Measurements from ENCODE around the gene BRDT. TPM values are rescaled to one million over a fixed set of nuclear protein-coding genes. Genes with fewer than 3 reads are reported as not detected.
A peak's percentile ranks its signal among the peaks of the same experiment; 100 is the strongest.

The BRDT gene
- polyA plus RNA-seq, 4 donors, result not detected

GRCh38 chr1:91925644-91926435, 23.4 kb upstream of the BRDT start:
- 86 to 90% (median 88%) methylated on average over 4 of the region's 4 CpGs for WGBS, 3 donors
- Histone ChIP-seq H3K4me1 (ENCODE audit: control insufficient read depth in 3 of 3, insufficient read depth in 2 of 3, low read depth in 1 of 3, low read length in 2 of 3) (no peaks in the 10 kb centered on the region), H3K27me3 (ENCODE audit: control insufficient read depth in 3 of 3, insufficient read depth in 3 of 3, low read length in 3 of 3) (no peaks in the 10 kb centered on the region), H3K36me3 (ENCODE audit: control insufficient read depth in 3 of 3, insufficient read depth in 2 of 3, low read depth in 1 of 3, low read length in 3 of 3) (no peaks in the 10 kb centered on the region), H3K4me3 (ENCODE audit: low read depth in 1 of 3, low read length in 3 of 3) (no peak overlapping the region), H3K9me3 (ENCODE audit: control insufficient read depth in 2 of 2, insufficient read depth in 1 of 2, low read depth in 1 of 2, low read length in 1 of 2) (no peaks in the 10 kb centered on the region), H3K27ac (ENCODE audit: low read depth in 1 of 3, low read length in 2 of 3) (no peak overlapping the region)
- FAIRE-seq, result no peak
- DNase-seq, result no peak

- no peak for FAIRE-seq
- H3K36me3 ChIP-seq (ENCODE audit: control insufficient read depth in 3 of 3, insufficient read depth in 2 of 3, low read depth in 1 of 3, low read length in 3 of 3), result no peaks in the 10 kb centered on the region
- WGBS, 3 donors, result 93 to 95% (median 94%) methylated on average over 2 of the region's 2 CpGs
- H3K4me3 ChIP-seq (ENCODE audit: low read depth in 1 of 3, low read length in 3 of 3), result no peak overlapping the region
- H3K9me3 ChIP-seq (ENCODE audit: control insufficient read depth in 2 of 2, insufficient read depth in 1 of 2, low read depth in 1 of 2, low read length in 1 of 2), result no peaks in the 10 kb centered on the region
- H3K4me1 ChIP-seq (ENCODE audit: control insufficient read depth in 3 of 3, insufficient read depth in 2 of 3, low read depth in 1 of 3, low read length in 2 of 3), result no peaks in the 10 kb centered on the region
- H3K27me3 ChIP-seq (ENCODE audit: control insufficient read depth in 3 of 3, insufficient read depth in 3 of 3, low read length in 3 of 3), result no peaks in the 10 kb centered on the region
- H3K27ac ChIP-seq (ENCODE audit: low read depth in 1 of 3, low read length in 2 of 3), result no peak overlapping the region
- DNase-seq, result no peak
These were observed 21.2 kb upstream of the BRDT start for GRCh38 chr1:91928026-91928425.

- H3K27me3 ChIP-seq (ENCODE audit: control insufficient read depth in 3 of 3, insufficient read depth in 3 of 3, low read length in 3 of 3), result no peaks in the 10 kb centered on the region
- DNase-seq (no peak), FAIRE-seq (no peak)
- H3K36me3 ChIP-seq (ENCODE audit: control insufficient read depth in 3 of 3, insufficient read depth in 2 of 3, low read depth in 1 of 3, low read length in 3 of 3), result no peaks in the 10 kb centered on the region
- no peak overlapping the region for H3K4me3 ChIP-seq (ENCODE audit: low read depth in 1 of 3, low read length in 3 of 3)
- H3K9me3 ChIP-seq (ENCODE audit: control insufficient read depth in 2 of 2, insufficient read depth in 1 of 2, low read depth in 1 of 2, low read length in 1 of 2), result no peaks in the 10 kb centered on the region
- WGBS, 3 donors, result 19 to 30% (median 22%) methylated on average over 2 of the region's 2 CpGs
- H3K27ac ChIP-seq (ENCODE audit: low read depth in 1 of 3, low read length in 2 of 3), result no peak overlapping the region
- H3K4me1 ChIP-seq (ENCODE audit: control insufficient read depth in 3 of 3, insufficient read depth in 2 of 3, low read depth in 1 of 3, low read length in 2 of 3), result no peaks in the 10 kb centered on the region
These were observed 20.0 kb upstream of the BRDT start for GRCh38 chr1:91929250-91929649.

- no peak overlapping the region for H3K4me3 ChIP-seq (ENCODE audit: low read depth in 1 of 3, low read length in 3 of 3)
- H3K9me3 ChIP-seq (ENCODE audit: control insufficient read depth in 2 of 2, insufficient read depth in 1 of 2, low read depth in 1 of 2, low read length in 1 of 2), result no peaks in the 10 kb centered on the region
- no peaks in the 10 kb centered on the region for H3K27me3 ChIP-seq (ENCODE audit: control insufficient read depth in 3 of 3, insufficient read depth in 3 of 3, low read length in 3 of 3)
- FAIRE-seq, result no peak
- H3K4me1 ChIP-seq (ENCODE audit: control insufficient read depth in 3 of 3, insufficient read depth in 2 of 3, low read depth in 1 of 3, low read length in 2 of 3), result no peaks in the 10 kb centered on the region
- 96 to 98% (median 96%) methylated on average over 10 of the region's 10 CpGs for WGBS, 3 donors
- DNase-seq, result no peak
- H3K36me3 ChIP-seq (ENCODE audit: control insufficient read depth in 3 of 3, insufficient read depth in 2 of 3, low read depth in 1 of 3, low read length in 3 of 3), result no peaks in the 10 kb centered on the region
- no peak overlapping the region for H3K27ac ChIP-seq (ENCODE audit: low read depth in 1 of 3, low read length in 2 of 3)
These were observed 11.6 kb upstream of the BRDT start for GRCh38 chr1:91937613-91938012.

- FAIRE-seq, result no peak
- no peak for DNase-seq
- H3K4me3 ChIP-seq (ENCODE audit: low read depth in 1 of 3, low read length in 3 of 3), result no peak overlapping the region
- 67 to 81% (median 68%) methylated on average over 3 of the region's 3 CpGs for WGBS, 3 donors
- H3K27me3 ChIP-seq (ENCODE audit: control insufficient read depth in 3 of 3, insufficient read depth in 3 of 3, low read length in 3 of 3), result no peaks in the 10 kb centered on the region
- H3K4me1 ChIP-seq (ENCODE audit: control insufficient read depth in 3 of 3, insufficient read depth in 2 of 3, low read depth in 1 of 3, low read length in 2 of 3), result no peaks in the 10 kb centered on the region
- no peak overlapping the region for H3K27ac ChIP-seq (ENCODE audit: low read depth in 1 of 3, low read length in 2 of 3)
- no peaks in the 10 kb centered on the region for H3K36me3 ChIP-seq (ENCODE audit: control insufficient read depth in 3 of 3, insufficient read depth in 2 of 3, low read depth in 1 of 3, low read length in 3 of 3)
- H3K9me3 ChIP-seq (ENCODE audit: control insufficient read depth in 2 of 2, insufficient read depth in 1 of 2, low read depth in 1 of 2, low read length in 1 of 2), result no peaks in the 10 kb centered on the region
These were observed 8.7 kb upstream of the BRDT start for GRCh38 chr1:91940496-91940895.

GRCh38 chr1:91944087-91944486, 5.1 kb upstream of the BRDT start:
- DNase-seq (no peak), FAIRE-seq (no peak)
- Histone ChIP-seq H3K27ac (ENCODE audit: low read depth in 1 of 3, low read length in 2 of 3) (no peak overlapping the region), H3K4me1 (ENCODE audit: control insufficient read depth in 3 of 3, insufficient read depth in 2 of 3, low read depth in 1 of 3, low read length in 2 of 3) (no peaks in the 10 kb centered on the region), H3K9me3 (ENCODE audit: control insufficient read depth in 2 of 2, insufficient read depth in 1 of 2, low read depth in 1 of 2, low read length in 1 of 2) (no peaks in the 10 kb centered on the region), H3K4me3 (ENCODE audit: low read depth in 1 of 3, low read length in 3 of 3) (no peak overlapping the region), H3K27me3 (ENCODE audit: control insufficient read depth in 3 of 3, insufficient read depth in 3 of 3, low read length in 3 of 3) (no peaks in the 10 kb centered on the region), H3K36me3 (ENCODE audit: control insufficient read depth in 3 of 3, insufficient read depth in 2 of 3, low read depth in 1 of 3, low read length in 3 of 3) (no peaks in the 10 kb centered on the region)
- WGBS, 3 donors, result 75 to 80% (median 75%) methylated on average over 3 of the region's 3 CpGs

- DNase-seq, result no peak
- peak overlapping the region in 1 of 3 donors; percentile 71 for H3K27ac ChIP-seq (ENCODE audit: low read depth in 1 of 3, low read length in 2 of 3)
- H3K4me1 ChIP-seq (ENCODE audit: control insufficient read depth in 3 of 3, insufficient read depth in 2 of 3, low read depth in 1 of 3, low read length in 2 of 3), result no peaks in the 10 kb centered on the region
- FAIRE-seq, result no peak
- H3K4me3 ChIP-seq (ENCODE audit: low read depth in 1 of 3, low read length in 3 of 3), result no peak overlapping the region
- no peaks in the 10 kb centered on the region for H3K9me3 ChIP-seq (ENCODE audit: control insufficient read depth in 2 of 2, insufficient read depth in 1 of 2, low read depth in 1 of 2, low read length in 1 of 2)
- H3K36me3 ChIP-seq (ENCODE audit: control insufficient read depth in 3 of 3, insufficient read depth in 2 of 3, low read depth in 1 of 3, low read length in 3 of 3), result no peaks in the 10 kb centered on the region
- 56 to 65% (median 64%) methylated on average over 4 of the region's 4 CpGs for WGBS, 3 donors
- no peaks in the 10 kb centered on the region for H3K27me3 ChIP-seq (ENCODE audit: control insufficient read depth in 3 of 3, insufficient read depth in 3 of 3, low read length in 3 of 3)
These were observed 1.1 kb upstream of the BRDT start for GRCh38 chr1:91948097-91948496.

- WGBS, 3 donors, result 74 to 85% (median 76%) methylated on average over 29 of the region's 29 CpGs
- Histone ChIP-seq H3K4me3 (ENCODE audit: low read depth in 1 of 3, low read length in 3 of 3) (no peak overlapping the region), H3K27me3 (ENCODE audit: control insufficient read depth in 3 of 3, insufficient read depth in 3 of 3, low read length in 3 of 3) (no peaks in the 10 kb centered on the region), H3K36me3 (ENCODE audit: control insufficient read depth in 3 of 3, insufficient read depth in 2 of 3, low read depth in 1 of 3, low read length in 3 of 3) (no peaks in the 10 kb centered on the region), H3K27ac (ENCODE audit: low read depth in 1 of 3, low read length in 2 of 3) (peak overlapping the region in 1 of 3 donors; percentile 35), H3K9me3 (ENCODE audit: control insufficient read depth in 2 of 2, insufficient read depth in 1 of 2, low read depth in 1 of 2, low read length in 1 of 2) (no peaks in the 10 kb centered on the region), H3K4me1 (ENCODE audit: control insufficient read depth in 3 of 3, insufficient read depth in 2 of 3, low read depth in 1 of 3, low read length in 2 of 3) (no peaks in the 10 kb centered on the region)
- FAIRE-seq, result no peak
- DNase-seq, result peak in 1 of 2 donors; percentile 41
These were observed 473 bp upstream of the BRDT start for GRCh38 chr1:91948501-91949355.
